ENCODE measurements around the gene GALNT7.

DNA sequence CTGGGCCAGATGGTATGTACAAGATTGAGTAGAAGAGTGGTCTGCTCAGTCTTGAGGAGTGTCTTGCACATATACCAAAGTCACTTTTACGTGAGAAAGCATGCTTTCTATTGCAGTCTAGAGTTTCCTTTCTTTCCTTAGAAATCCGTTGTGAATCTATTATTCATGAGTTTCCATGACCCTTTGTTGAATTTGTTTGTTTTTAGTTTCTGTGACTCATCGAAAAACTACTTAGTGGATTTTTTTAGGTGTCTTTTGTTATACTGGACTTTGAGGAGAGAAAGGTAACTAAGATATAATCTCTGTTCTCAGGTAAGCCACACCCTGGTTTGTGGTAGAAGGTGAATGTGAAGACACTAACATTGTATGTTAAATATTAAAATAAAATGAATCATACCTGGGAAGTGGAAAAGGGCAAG, 23.0 kb downstream of the GALNT7 start:
- no peak for TF ChIP-seq GATA2 (IDR thresholded peaks at IDR 0.05; ENCODE audit: low read depth, low read length)
- TF ChIP-seq GATA3 (IDR thresholded peaks at IDR 0.05; ENCODE audit: low read depth, low read length) = no peak
